ENCODE results near the gene STUB1. TPM values are rescaled to one million over a fixed set of nuclear protein-coding genes. Genes with fewer than 3 reads are reported as not detected.

The STUB1 gene
- 81.5 and 99.3 TPM in 2 replicates for total RNA-seq
- long read RNA-seq: 0 reads

DNA sequence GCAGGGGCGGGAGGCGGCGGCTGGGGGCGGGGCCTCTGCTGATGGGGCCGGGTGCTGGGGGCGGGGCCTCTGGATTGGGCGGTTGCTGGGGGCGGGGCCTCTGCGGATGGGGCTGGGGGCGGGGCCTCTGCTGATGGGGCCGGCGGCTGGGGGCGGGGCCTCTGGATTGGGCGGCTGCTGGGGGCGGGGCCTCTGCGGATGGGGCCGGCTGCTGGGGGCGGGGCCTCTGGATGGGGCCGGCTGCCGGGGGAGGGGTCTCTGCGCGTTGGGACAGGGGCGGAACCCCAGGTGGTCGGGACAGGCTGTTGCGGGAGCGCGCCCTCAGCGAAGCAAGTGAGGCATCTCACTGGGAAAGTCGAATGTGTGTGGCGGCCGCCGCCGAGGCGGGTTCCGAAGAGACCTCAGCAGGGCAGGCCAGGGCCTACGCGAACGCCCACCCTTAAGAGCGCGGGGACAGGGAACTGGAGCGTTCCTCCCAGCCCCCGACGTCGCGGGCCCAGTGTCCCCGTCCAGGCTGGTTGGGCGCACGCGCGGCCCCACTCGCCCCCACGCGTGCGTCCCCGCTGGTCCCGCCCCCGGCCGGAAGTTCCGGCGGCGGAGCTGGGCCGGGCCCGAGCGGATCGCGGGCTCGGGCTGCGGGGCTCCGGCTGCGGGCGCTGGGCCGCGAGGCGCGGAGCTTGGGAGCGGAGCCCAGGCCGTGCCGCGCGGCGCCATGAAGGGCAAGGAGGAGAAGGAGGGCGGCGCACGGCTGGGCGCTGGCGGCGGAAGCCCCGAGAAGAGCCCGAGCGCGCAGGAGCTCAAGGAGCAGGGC is at the start of gene STUB1:
Gene STUB1, plus strand, starts transcription at position 597 of the 811 bp plus-strand sequence. Its CDS starts 116 bp downstream, at position 713.
- Mint-ChIP-seq H3K4me1 (peaks cover 21% of the 10 kb centered on the region), H3K4me3 (peak within 1 kb of the TSS; percentile 91), H3K9me3 (no peaks in the 10 kb centered on the region), H3K36me3 (ENCODE audit: low read depth) (peaks cover 3% of the 10 kb centered on the region), H3K27ac (ENCODE audit: unreplicated experiment) (peak within 1 kb of the TSS; percentile 91), H3K27me3 (ENCODE audit: low read depth) (peaks cover 16% of the 10 kb centered on the region)
- DNase-seq (ENCODE audit: low read depth, low spot score): peak; percentile 92
- TF ChIP-seq, protein P1, sequence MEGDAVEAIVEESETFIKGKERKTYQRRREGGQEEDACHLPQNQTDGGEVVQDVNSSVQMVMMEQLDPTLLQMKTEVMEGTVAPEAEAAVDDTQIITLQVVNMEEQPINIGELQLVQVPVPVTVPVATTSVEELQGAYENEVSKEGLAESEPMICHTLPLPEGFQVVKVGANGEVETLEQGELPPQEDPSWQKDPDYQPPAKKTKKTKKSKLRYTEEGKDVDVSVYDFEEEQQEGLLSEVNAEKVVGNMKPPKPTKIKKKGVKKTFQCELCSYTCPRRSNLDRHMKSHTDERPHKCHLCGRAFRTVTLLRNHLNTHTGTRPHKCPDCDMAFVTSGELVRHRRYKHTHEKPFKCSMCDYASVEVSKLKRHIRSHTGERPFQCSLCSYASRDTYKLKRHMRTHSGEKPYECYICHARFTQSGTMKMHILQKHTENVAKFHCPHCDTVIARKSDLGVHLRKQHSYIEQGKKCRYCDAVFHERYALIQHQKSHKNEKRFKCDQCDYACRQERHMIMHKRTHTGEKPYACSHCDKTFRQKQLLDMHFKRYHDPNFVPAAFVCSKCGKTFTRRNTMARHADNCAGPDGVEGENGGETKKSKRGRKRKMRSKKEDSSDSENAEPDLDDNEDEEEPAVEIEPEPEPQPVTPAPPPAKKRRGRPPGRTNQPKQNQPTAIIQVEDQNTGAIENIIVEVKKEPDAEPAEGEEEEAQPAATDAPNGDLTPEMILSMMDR (conservative IDR thresholded peaks at IDR 0.05): no peak

DNA sequence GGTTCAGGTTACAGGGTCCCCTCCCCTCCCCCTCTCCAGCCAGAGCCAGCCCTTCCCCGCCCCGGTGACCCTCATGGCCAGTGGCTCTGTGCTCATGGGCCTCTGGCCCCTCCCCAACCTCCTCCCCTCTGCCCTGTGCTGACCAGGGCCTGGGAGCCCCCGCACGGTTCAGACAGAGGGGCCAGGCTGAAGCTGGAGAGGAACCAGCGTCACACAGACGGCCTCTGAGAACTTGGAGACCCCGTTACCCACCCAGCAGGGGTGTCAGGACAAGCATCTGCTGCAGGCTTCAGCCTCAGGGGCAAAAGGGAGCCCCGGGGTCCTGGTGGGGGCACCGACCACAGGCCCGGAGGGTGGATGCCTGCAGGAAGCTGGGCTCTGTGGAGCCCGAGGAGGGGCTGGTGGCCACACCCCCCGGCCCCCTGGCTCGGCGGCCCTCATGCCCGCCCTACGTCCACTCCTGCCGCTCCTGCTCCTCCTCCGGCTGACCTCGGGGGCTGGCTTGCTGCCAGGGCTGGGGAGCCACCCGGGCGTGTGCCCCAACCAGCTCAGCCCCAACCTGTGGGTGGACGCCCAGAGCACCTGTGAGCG is 49.3 kb upstream of the STUB1 start, which contains the start of gene WFIKKN1:
Gene WFIKKN1, plus strand, starts transcription at position 171 of the 591 bp plus-strand sequence. Its CDS starts 269 bp downstream, at position 440.
- peaks cover 16% of the 10 kb centered on the region for H3K4me1 Mint-ChIP-seq
- H3K4me3 Mint-ChIP-seq: peak within 1 kb of the TSS; percentile 84
- H3K36me3 Mint-ChIP-seq (ENCODE audit: low read depth): peaks cover 3% of the 10 kb centered on the region
- peak within 1 kb of the TSS; percentile 75 for H3K27ac Mint-ChIP-seq (ENCODE audit: unreplicated experiment)
- no peaks in the 10 kb centered on the region for H3K9me3 Mint-ChIP-seq
- TF ChIP-seq, protein P1 (conservative IDR thresholded peaks at IDR 0.05): no peak
- peak; percentile 77 for DNase-seq (ENCODE audit: low read depth, low spot score)
- peaks cover 2% of the 10 kb centered on the region for H3K27me3 Mint-ChIP-seq (ENCODE audit: low read depth)

DNA sequence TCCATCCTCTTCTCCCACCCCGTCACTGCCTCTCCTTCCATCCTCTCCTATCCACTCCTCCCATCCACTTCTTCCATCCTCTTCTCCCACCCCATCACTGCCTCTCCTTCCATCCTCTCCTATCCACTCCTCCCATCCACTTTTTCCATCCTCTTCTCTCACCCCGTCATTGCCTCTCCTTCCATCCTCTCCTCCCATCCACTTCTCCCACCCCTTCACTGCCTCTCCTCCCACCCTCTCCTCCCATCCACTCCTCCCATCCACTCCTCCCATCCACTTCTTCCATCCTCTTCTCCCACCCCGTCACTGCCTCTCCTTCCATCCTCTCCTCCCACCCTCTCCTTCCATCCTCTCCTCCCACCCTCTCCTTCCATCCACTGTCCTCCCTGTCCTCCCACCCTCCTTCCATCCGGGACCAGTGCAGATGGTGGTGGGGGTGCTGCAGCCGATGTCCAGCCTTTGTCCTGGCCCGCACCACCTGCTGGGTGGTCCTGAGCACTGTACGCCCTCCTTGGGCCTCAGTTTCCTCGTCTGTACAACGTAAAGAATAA is 48.3 kb upstream of the STUB1 start:
- H3K36me3 Mint-ChIP-seq (ENCODE audit: low read depth): peaks cover 7% of the 10 kb centered on the region
- H3K4me3 Mint-ChIP-seq: peak overlapping the region; percentile 49
- TF ChIP-seq, protein P1 (conservative IDR thresholded peaks at IDR 0.05): no peak
- peaks cover 9% of the 10 kb centered on the region for H3K27me3 Mint-ChIP-seq (ENCODE audit: low read depth)
- H3K27ac Mint-ChIP-seq (ENCODE audit: unreplicated experiment): no peak overlapping the region
- peaks cover 21% of the 10 kb centered on the region for H3K4me1 Mint-ChIP-seq
- DNase-seq (ENCODE audit: low read depth, low spot score): no peak
- H3K9me3 Mint-ChIP-seq: no peaks in the 10 kb centered on the region

DNA sequence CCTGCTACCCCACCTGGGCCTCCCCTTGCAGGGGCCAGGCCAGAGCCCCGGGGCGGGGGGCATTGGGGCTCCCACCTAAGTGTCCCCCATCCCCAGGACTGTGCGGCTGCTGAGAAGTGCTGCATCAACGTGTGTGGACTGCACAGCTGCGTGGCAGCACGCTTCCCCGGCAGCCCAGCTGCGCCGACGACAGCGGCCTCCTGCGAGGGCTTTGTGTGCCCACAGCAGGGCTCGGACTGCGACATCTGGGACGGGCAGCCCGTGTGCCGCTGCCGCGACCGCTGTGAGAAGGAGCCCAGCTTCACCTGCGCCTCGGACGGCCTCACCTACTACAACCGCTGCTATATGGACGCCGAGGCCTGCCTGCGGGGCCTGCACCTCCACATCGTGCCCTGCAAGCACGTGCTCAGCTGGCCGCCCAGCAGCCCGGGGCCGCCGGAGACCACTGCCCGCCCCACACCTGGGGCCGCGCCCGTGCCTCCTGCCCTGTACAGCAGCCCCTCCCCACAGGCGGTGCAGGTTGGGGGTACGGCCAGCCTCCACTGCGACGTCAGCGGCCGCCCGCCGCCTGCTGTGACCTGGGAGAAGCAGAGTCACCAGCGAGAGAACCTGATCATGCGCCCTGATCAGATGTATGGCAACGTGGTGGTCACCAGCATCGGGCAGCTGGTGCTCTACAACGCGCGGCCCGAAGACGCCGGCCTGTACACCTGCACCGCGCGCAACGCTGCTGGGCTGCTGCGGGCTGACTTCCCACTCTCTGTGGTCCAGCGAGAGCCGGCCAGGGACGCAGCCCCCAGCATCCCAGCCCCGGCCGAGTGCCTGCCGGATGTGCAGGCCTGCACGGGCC is 47.5 kb upstream of the STUB1 start:
- Mint-ChIP-seq H3K9me3 (no peaks in the 10 kb centered on the region), H3K27me3 (ENCODE audit: low read depth) (peaks cover 9% of the 10 kb centered on the region), H3K4me1 (peaks cover 21% of the 10 kb centered on the region), H3K4me3 (no peak overlapping the region), H3K27ac (ENCODE audit: unreplicated experiment) (no peak overlapping the region), H3K36me3 (ENCODE audit: low read depth) (peaks cover 7% of the 10 kb centered on the region)
- DNase-seq (ENCODE audit: low read depth, low spot score): no peak
- TF ChIP-seq, protein P1 (conservative IDR thresholded peaks at IDR 0.05): no peak

All from neural crest cell (in vitro differentiated cells).